ENCODE results near the gene SCAMP2. TPM values are rescaled to one million over a fixed set of nuclear protein-coding genes. Genes with fewer than 3 reads are reported as not detected.

The SCAMP2 gene
- total and polyA plus RNA-seq, 4 donors: 51.2 to 122 (median 82.7) TPM

DNA sequence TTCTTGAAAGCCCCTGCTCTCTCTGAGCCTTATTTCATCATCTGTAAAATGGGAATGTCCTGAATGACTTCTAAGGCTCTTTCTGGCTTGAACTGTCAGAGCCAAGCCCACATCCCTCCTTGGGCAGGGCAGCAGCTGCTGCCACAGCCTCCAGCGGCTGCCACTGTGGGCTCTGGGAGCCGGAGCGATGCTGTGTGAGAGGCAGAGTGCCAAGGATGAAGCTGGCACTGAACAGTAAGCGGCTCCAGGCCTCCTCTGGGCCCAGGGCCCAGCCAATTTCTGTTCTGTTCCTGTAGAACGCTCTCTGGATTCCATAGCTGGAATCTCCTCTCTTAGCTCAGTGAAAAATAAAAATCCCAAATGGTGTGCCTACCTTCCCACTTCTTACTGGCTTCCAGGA is 42.3 kb downstream of the SCAMP2 start:
- Histone ChIP-seq H3K36me3 (ENCODE audit: control insufficient read depth in 4 of 4, insufficient read depth in 4 of 4, low read length in 4 of 4) (no peaks in the 10 kb centered on the region), H3K27ac (ENCODE audit: low read depth in 1 of 2, low read length in 1 of 2) (no peak overlapping the region), H3K4me1 (ENCODE audit: control insufficient read depth in 5 of 5, insufficient read depth in 5 of 5, low read length in 5 of 5) (peaks cover 0 to 2% (median 0%) of the 10 kb centered on the region in 5 donors), H3K27me3 (ENCODE audit: control insufficient read depth in 3 of 3, insufficient read depth in 3 of 3, low read length in 2 of 3) (peaks cover 0 to 27% (median 13%) of the 10 kb centered on the region in 3 donors), H3K4me3 (no peak overlapping the region), H3K9me3 (ENCODE audit: control insufficient read depth in 4 of 4, insufficient read depth in 3 of 4, low read length in 3 of 4) (no peaks in the 10 kb centered on the region), H3K9ac (ENCODE audit: insufficient read depth in 1 of 2, low read length in 2 of 2) (no peak overlapping the region)
- ATAC-seq (ENCODE audit: insufficient read depth, low FRiP score) (no peak), DNase-seq (no peak)
- WGBS, 2 donors: 77 to 88% methylated on average over 5 of the region's 5 CpGs
- TF ChIP-seq, protein P1, sequence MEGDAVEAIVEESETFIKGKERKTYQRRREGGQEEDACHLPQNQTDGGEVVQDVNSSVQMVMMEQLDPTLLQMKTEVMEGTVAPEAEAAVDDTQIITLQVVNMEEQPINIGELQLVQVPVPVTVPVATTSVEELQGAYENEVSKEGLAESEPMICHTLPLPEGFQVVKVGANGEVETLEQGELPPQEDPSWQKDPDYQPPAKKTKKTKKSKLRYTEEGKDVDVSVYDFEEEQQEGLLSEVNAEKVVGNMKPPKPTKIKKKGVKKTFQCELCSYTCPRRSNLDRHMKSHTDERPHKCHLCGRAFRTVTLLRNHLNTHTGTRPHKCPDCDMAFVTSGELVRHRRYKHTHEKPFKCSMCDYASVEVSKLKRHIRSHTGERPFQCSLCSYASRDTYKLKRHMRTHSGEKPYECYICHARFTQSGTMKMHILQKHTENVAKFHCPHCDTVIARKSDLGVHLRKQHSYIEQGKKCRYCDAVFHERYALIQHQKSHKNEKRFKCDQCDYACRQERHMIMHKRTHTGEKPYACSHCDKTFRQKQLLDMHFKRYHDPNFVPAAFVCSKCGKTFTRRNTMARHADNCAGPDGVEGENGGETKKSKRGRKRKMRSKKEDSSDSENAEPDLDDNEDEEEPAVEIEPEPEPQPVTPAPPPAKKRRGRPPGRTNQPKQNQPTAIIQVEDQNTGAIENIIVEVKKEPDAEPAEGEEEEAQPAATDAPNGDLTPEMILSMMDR (IDR thresholded peaks at IDR 0.05; ENCODE audit: control extremely low read depth, extremely low read depth): no peak

DNA sequence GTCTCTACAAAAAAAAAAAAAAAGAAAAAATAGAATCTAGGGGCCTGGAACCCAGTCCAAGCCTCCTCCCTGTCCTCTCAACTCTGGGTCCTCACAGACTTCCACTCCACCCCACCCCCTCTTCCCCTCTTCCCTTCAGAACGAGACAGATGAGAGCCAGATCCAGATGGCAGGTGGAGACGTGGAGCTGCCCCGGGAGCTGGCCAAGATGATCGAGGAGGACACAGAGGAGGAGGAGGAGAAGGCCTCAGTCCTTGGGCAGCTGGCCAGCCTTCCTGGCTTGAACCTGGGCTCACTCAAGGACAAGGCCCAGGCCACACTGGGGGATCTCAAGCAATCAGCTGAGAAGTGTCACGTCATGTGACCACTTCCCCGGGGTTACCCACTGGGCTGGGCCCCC is 43.2 kb downstream of the SCAMP2 start:
- TF ChIP-seq, protein P1 (IDR thresholded peaks at IDR 0.05; ENCODE audit: control extremely low read depth, extremely low read depth): no peak
- Histone ChIP-seq H3K9me3 (ENCODE audit: control insufficient read depth in 4 of 4, insufficient read depth in 3 of 4, low read length in 3 of 4) (no peaks in the 10 kb centered on the region), H3K9ac (ENCODE audit: insufficient read depth in 1 of 2, low read length in 2 of 2) (no peak overlapping the region), H3K27ac (ENCODE audit: low read depth in 1 of 2, low read length in 1 of 2) (no peak overlapping the region), H3K4me3 (no peak overlapping the region), H3K36me3 (ENCODE audit: control insufficient read depth in 4 of 4, insufficient read depth in 4 of 4, low read length in 4 of 4) (no peaks in the 10 kb centered on the region), H3K4me1 (ENCODE audit: control insufficient read depth in 5 of 5, insufficient read depth in 5 of 5, low read length in 5 of 5) (peaks cover 0 to 2% (median 0%) of the 10 kb centered on the region in 5 donors), H3K27me3 (ENCODE audit: control insufficient read depth in 3 of 3, insufficient read depth in 3 of 3, low read length in 2 of 3) (peaks cover 0 to 31% (median 13%) of the 10 kb centered on the region in 3 donors)
- 52 to 75% methylated on average over 6 of the region's 6 CpGs for WGBS, 2 donors
- no peak for ATAC-seq (ENCODE audit: insufficient read depth, low FRiP score)
- DNase-seq: no peak

DNA sequence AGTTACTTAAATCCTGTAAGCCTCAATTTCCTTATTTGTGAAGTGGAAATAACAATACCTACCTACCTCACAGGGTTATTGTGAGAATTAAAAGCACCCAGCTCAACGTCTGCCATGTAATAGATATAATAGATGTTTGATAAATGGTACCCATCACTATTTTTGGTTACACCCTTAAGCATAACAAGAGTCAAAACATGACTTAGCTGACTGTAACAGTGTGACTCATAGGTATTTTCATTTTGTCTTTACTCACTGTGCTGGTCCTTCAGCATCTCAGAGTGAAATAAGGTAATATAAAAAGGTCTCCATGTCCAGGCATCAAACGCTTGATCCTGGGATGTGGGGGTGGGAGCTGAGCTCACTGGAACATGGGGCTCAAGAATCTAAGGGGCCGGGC is 43.7 kb downstream of the SCAMP2 start:
- no peak overlapping the region for H3K9ac ChIP-seq (ENCODE audit: insufficient read depth in 1 of 2, low read length in 2 of 2)
- H3K27me3 ChIP-seq (ENCODE audit: control insufficient read depth in 3 of 3, insufficient read depth in 3 of 3, low read length in 2 of 3): peaks cover 0 to 31% (median 13%) of the 10 kb centered on the region in 3 donors
- DNase-seq (no peak), ATAC-seq (ENCODE audit: insufficient read depth, low FRiP score) (no peak)
- no peaks in the 10 kb centered on the region for H3K9me3 ChIP-seq (ENCODE audit: control insufficient read depth in 4 of 4, insufficient read depth in 3 of 4, low read length in 3 of 4)
- H3K27ac ChIP-seq (ENCODE audit: low read depth in 1 of 2, low read length in 1 of 2): no peak overlapping the region
- H3K4me3 ChIP-seq: no peak overlapping the region
- H3K36me3 ChIP-seq (ENCODE audit: control insufficient read depth in 4 of 4, insufficient read depth in 4 of 4, low read length in 4 of 4): no peaks in the 10 kb centered on the region
- TF ChIP-seq, protein P1 (IDR thresholded peaks at IDR 0.05; ENCODE audit: control extremely low read depth, extremely low read depth): no peak
- peaks cover 0 to 2% (median 0%) of the 10 kb centered on the region in 5 donors for H3K4me1 ChIP-seq (ENCODE audit: control insufficient read depth in 5 of 5, insufficient read depth in 5 of 5, low read length in 5 of 5)
- WGBS, 2 donors: 74 to 76% methylated on average over 3 of the region's 3 CpGs

DNA sequence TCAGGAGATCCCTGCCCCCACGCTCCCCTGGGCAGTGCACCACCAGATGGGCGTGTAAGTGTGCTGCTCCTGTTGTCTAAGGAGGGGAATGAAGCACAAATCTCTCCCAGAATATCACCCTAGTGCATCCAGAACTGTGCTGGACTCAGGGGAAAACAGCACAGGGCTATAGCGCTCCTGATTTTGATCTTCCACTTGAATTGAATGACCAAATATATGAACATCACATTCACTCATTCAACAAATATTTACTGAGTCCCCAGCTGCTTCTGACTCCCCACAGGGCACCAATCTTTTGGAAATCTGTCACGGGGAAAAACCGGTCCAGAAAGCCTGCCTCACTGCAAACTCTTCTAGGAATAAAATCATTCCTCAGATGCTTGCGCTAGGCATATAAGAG is 44.3 kb downstream of the SCAMP2 start:
- WGBS, 2 donors: 66 to 81% methylated on average over 6 of the region's 6 CpGs
- H3K27me3 ChIP-seq (ENCODE audit: control insufficient read depth in 3 of 3, insufficient read depth in 3 of 3, low read length in 2 of 3): peaks cover 0 to 31% (median 13%) of the 10 kb centered on the region in 3 donors
- TF ChIP-seq, protein P1 (IDR thresholded peaks at IDR 0.05; ENCODE audit: control extremely low read depth, extremely low read depth): no peak
- H3K27ac ChIP-seq (ENCODE audit: low read depth in 1 of 2, low read length in 1 of 2): no peak overlapping the region
- no peak overlapping the region for H3K9ac ChIP-seq (ENCODE audit: insufficient read depth in 1 of 2, low read length in 2 of 2)
- no peak overlapping the region for H3K4me3 ChIP-seq
- DNase-seq (no peak), ATAC-seq (ENCODE audit: insufficient read depth, low FRiP score) (no peak)
- no peaks in the 10 kb centered on the region for H3K36me3 ChIP-seq (ENCODE audit: control insufficient read depth in 4 of 4, insufficient read depth in 4 of 4, low read length in 4 of 4)
- H3K4me1 ChIP-seq (ENCODE audit: control insufficient read depth in 5 of 5, insufficient read depth in 5 of 5, low read length in 5 of 5): peaks cover 0 to 2% (median 0%) of the 10 kb centered on the region in 5 donors
- no peaks in the 10 kb centered on the region for H3K9me3 ChIP-seq (ENCODE audit: control insufficient read depth in 4 of 4, insufficient read depth in 3 of 4, low read length in 3 of 4)

All from lung (tissue), 12 donors.